ENCODE results near the gene SLC25A29.
"Not testable (repeated sequence)": the region's sequence is repeated elsewhere in the genome, so short reads cannot be mapped to it uniquely, and the experiment has no call there.

The SLC25A29 gene

DNA sequence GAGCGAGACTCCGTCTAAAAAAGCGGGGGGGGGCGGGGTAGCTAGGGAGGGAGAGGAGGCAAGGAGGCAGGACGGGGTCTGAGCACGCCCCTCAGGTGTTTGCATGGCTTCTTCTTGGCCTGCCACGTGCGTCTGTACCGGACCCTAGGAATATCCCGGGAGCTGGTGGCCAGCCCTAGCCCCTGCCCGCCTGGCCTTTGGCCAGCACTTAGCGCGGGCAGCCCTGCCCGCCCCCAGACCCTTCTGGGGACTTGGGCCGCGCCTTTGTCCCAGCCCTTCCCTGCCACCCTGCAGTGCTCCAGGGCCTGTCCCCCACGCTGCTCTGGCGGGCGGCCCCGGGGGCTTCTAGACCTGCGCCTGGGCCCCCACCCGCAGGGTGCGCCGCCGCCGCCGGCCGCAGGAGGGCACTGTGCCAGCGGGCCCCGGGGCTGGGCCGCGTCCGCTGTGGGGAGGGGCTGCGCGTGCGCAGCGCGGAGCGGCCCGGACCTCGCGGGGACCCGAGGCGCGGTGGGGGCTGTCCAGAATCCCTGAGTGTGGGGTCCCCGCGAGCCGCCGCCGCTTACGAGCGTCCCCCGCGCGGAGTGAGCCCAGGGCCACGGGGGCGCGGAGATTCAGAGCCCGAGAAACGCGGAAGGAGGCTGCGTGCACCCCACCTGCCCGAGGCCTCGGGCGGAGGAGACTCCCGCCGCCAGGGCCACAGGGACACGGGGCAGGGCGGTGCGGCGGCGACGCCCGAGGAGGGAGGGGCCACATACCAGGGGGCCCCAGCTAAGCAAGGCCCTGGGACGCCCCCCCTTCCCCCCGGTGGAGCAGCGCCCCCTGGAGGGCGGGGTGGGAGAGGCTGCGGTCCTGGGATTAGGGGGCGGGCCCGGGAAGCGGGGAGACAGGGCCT, 21.0 kb downstream of the SLC25A29 start:
- Histone ChIP-seq H3K4me3 (ENCODE audit: low read length) (peak overlapping the region; percentile 75), H3K9ac (ENCODE audit: low read length) (peak overlapping the region; percentile 85), H3K27me3 (ENCODE audit: control insufficient read depth, insufficient read depth, low read length) (no peaks in the 10 kb centered on the region), H3K36me3 (ENCODE audit: control insufficient read depth, insufficient read depth, low read length) (no peaks in the 10 kb centered on the region), H3K4me1 (ENCODE audit: control insufficient read depth, insufficient read depth, low read length) (peaks cover 3% of the 10 kb centered on the region), H3K27ac (ENCODE audit: low read depth, low read length) (peak overlapping the region; percentile 79)

DNA sequence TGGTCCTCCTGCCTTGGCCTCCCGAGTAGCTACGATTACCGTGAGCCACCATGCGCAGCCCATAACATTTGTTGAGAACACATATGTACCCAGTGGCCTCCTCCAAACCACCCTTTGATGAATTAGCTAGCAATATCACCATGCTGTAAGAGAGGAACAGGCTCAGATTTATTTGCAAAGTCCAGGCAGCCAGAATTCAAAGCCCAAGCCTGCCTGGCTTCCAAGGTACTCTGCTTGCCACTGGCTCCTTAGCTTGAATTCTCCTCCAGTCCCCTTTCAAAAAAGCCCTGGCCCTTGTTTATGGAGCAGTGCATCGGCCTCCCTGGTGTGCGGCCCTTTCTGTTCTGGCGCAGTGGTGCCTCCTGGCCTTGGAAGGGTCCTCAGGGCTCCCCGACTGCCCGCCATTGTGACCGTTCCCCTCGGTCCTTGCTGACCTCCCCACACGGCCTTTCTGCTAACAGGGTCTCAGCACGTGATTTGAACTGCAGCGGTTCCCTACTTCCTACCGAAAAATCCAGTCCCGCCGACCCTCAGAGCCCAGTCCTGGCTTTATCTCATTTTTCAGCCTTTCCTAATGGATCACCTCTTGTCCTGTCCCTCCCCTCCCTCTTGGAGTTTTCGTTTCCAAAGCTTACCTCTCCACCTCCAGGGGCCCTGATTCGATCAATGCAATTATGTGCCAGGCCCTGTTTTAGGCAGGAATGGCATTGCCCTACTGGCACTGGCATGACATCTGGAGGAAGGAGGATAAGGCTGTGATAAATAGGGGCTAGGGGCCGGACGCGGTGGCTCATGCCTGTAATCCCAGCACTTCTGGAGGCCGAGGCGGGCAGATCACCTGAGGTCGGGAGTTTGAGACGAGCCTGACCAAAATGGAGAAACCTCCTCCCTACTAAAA, 22.0 kb downstream of the SLC25A29 start:
- no peak overlapping the region for H3K9ac ChIP-seq (ENCODE audit: low read length)
- H3K27me3 ChIP-seq (ENCODE audit: control insufficient read depth, insufficient read depth, low read length) = no peaks in the 10 kb centered on the region
- H3K4me3 ChIP-seq (ENCODE audit: low read length) = peak overlapping the region; percentile 75
- H3K4me1 ChIP-seq (ENCODE audit: control insufficient read depth, insufficient read depth, low read length) = peaks cover 3% of the 10 kb centered on the region
- H3K36me3 ChIP-seq (ENCODE audit: control insufficient read depth, insufficient read depth, low read length) = no peaks in the 10 kb centered on the region
- no peak overlapping the region for H3K27ac ChIP-seq (ENCODE audit: low read depth, low read length)

DNA sequence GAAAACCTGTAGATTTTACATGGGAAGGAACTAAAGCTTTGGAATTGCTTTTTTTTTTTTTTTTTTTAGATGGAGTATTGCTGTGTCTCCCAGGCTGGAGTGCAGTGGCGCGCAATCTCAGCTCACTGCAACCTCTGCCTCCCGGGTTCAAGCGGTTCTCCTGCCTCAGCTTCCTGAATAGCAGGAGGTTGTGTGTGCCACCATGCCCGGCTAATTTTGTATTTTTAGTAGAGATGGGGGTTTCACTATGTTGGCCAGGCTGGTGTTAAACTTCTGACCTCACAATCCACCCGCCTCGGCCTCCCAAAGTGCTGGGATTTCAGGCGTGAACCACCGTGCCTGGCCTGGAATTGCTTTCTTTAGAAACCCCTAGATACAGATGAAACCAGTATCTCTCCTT, 22.8 kb downstream of the SLC25A29 start:
- H3K4me1 ChIP-seq (ENCODE audit: control insufficient read depth, insufficient read depth, low read length) = not testable (repeated sequence)

DNA sequence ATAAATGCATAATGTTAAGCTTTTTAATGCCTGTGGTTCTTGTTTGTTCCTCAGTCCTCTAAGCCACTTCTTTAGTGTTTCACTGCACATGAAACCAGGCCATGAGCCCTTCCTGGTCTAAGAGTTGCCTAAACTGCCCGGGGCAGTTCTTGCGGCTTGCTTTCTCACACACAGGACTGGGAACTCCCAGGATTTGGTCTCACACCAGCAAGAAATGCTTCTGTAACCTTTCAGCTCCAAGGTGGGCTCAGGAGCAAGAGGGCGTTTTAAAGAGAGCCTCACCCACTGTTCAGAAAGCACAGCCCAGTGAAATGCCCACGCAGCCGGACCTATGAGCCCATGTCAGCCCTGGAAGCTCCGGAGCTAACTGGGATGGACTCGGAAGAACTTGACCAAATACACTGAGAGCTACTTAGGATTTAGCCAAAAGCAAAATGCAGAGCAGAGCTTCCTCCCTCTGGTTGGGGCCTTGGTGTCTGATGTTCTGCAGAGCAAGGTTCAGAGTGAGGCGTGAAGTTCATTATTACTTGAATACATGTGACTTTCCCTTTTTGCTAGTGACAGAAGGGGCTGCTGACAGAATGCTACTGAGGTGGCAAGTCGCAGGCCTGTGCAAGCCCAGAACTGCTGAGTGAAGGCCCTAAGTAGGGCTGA, 23.4 kb downstream of the SLC25A29 start:
- Histone ChIP-seq H3K9ac (ENCODE audit: low read length) (no peak overlapping the region), H3K27me3 (ENCODE audit: control insufficient read depth, insufficient read depth, low read length) (no peaks in the 10 kb centered on the region), H3K4me1 (ENCODE audit: control insufficient read depth, insufficient read depth, low read length) (peaks cover 3% of the 10 kb centered on the region), H3K4me3 (ENCODE audit: low read length) (no peak overlapping the region), H3K36me3 (ENCODE audit: control insufficient read depth, insufficient read depth, low read length) (no peaks in the 10 kb centered on the region), H3K27ac (ENCODE audit: low read depth, low read length) (no peak overlapping the region)

More for the DNA sequence above, 22.8 kb downstream of the SLC25A29 start:
- not testable (repeated sequence) for H3K27me3 ChIP-seq (ENCODE audit: control insufficient read depth, insufficient read depth, low read length); H3K27ac ChIP-seq (ENCODE audit: low read depth, low read length); H3K9ac ChIP-seq (ENCODE audit: low read length); H3K36me3 ChIP-seq (ENCODE audit: control insufficient read depth, insufficient read depth, low read length); H3K4me3 ChIP-seq (ENCODE audit: low read length)

DNA sequence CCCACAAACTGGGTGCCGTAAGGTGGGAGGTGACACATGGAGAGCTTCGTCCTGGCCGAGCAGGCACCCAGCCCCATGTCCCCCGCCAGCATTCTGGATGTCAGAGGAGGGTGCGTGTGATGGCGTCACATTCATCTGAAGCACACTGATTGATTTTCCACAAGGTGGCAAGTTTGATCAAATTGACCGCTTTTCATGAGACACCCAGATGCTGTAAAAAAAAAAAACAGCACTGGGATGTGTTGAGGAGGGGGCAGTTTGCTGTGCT, 24.2 kb downstream of the SLC25A29 start:
- no peak overlapping the region for H3K4me3 ChIP-seq (ENCODE audit: low read length)
- no peaks in the 10 kb centered on the region for H3K27me3 ChIP-seq (ENCODE audit: control insufficient read depth, insufficient read depth, low read length)
- H3K4me1 ChIP-seq (ENCODE audit: control insufficient read depth, insufficient read depth, low read length) = peaks cover 3% of the 10 kb centered on the region
- H3K36me3 ChIP-seq (ENCODE audit: control insufficient read depth, insufficient read depth, low read length) = no peaks in the 10 kb centered on the region
- H3K9ac ChIP-seq (ENCODE audit: low read length) = no peak overlapping the region
- no peak overlapping the region for H3K27ac ChIP-seq (ENCODE audit: low read depth, low read length)

GRCh38 chr14:100281286-100282082, 24.8 kb downstream of the SLC25A29 start:
- Histone ChIP-seq H3K36me3 (ENCODE audit: control insufficient read depth, insufficient read depth, low read length) (peaks cover 1% of the 10 kb centered on the region), H3K9ac (ENCODE audit: low read length) (no peak overlapping the region), H3K27ac (ENCODE audit: low read depth, low read length) (no peak overlapping the region), H3K27me3 (ENCODE audit: control insufficient read depth, insufficient read depth, low read length) (no peaks in the 10 kb centered on the region), H3K4me1 (ENCODE audit: control insufficient read depth, insufficient read depth, low read length) (peaks cover 3% of the 10 kb centered on the region), H3K4me3 (ENCODE audit: low read length) (no peak overlapping the region)

- Histone ChIP-seq H3K9ac (ENCODE audit: low read length) (no peak overlapping the region), H3K36me3 (ENCODE audit: control insufficient read depth, insufficient read depth, low read length) (peaks cover 3% of the 10 kb centered on the region), H3K27me3 (ENCODE audit: control insufficient read depth, insufficient read depth, low read length) (no peaks in the 10 kb centered on the region), H3K4me3 (ENCODE audit: low read length) (no peak overlapping the region), H3K27ac (ENCODE audit: low read depth, low read length) (no peak overlapping the region), H3K4me1 (ENCODE audit: control insufficient read depth, insufficient read depth, low read length) (no peaks in the 10 kb centered on the region)
Observed at GRCh38 chr14:100279563-100279962, 26.7 kb downstream of the SLC25A29 start.

DNA sequence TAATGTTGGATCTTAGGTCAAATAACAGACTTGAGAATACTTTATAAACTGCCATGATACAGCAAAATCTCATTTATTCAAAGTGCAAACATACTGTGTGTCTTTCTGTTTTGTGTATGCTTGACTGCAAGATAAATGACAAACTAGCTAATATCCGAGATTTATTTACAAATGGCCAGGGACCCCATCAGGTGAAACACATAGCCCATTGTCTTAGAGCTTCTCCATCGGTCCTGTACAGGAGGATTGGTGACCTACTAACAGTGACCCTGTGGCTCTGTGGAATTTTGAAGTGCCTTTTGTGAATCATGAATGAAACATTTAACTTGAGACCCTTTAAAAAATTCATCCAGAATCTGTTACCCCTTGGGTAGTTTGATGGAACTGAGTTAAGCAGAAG, 27.1 kb downstream of the SLC25A29 start:
- H3K9ac ChIP-seq (ENCODE audit: low read length) = no peak overlapping the region
- H3K4me3 ChIP-seq (ENCODE audit: low read length) = no peak overlapping the region
- H3K36me3 ChIP-seq (ENCODE audit: control insufficient read depth, insufficient read depth, low read length) = peaks cover 3% of the 10 kb centered on the region
- H3K27me3 ChIP-seq (ENCODE audit: control insufficient read depth, insufficient read depth, low read length) = no peaks in the 10 kb centered on the region
- no peaks in the 10 kb centered on the region for H3K4me1 ChIP-seq (ENCODE audit: control insufficient read depth, insufficient read depth, low read length)
- H3K27ac ChIP-seq (ENCODE audit: low read depth, low read length) = no peak overlapping the region

GRCh38 chr14:100278702-100279101, 27.5 kb downstream of the SLC25A29 start:
- Histone ChIP-seq H3K36me3 (ENCODE audit: control insufficient read depth, insufficient read depth, low read length) (peaks cover 3% of the 10 kb centered on the region), H3K4me1 (ENCODE audit: control insufficient read depth, insufficient read depth, low read length) (no peaks in the 10 kb centered on the region), H3K27me3 (ENCODE audit: control insufficient read depth, insufficient read depth, low read length) (no peaks in the 10 kb centered on the region), H3K4me3 (ENCODE audit: low read length) (no peak overlapping the region), H3K9ac (ENCODE audit: low read length) (no peak overlapping the region), H3K27ac (ENCODE audit: low read depth, low read length) (no peak overlapping the region)

DNA sequence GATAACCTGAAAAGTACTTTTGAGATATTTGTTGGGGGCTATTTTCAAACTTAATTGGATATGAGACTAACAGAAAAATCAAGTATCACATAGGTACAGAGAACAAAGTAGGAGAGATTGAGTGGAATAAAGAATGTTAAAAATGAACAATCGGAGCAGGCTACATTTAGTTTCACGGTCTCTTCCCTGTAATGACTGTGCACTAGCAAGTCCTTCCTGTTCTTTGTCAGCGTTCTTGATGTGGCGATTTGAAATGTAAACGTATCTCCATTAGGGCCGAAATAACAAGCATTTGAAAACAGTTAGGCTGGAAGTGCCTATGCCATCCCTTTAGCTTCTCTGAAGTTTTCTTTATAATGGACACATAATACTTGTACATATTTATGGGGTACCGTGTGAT, 31.0 kb downstream of the SLC25A29 start:
- peaks cover 3% of the 10 kb centered on the region for H3K36me3 ChIP-seq (ENCODE audit: control insufficient read depth, insufficient read depth, low read length)
- H3K4me3 ChIP-seq (ENCODE audit: low read length) = no peak overlapping the region
- H3K4me1 ChIP-seq (ENCODE audit: control insufficient read depth, insufficient read depth, low read length) = no peaks in the 10 kb centered on the region
- no peak overlapping the region for H3K27ac ChIP-seq (ENCODE audit: low read depth, low read length)
- no peak overlapping the region for H3K9ac ChIP-seq (ENCODE audit: low read length)
- H3K27me3 ChIP-seq (ENCODE audit: control insufficient read depth, insufficient read depth, low read length) = no peaks in the 10 kb centered on the region

- no peak overlapping the region for H3K27ac ChIP-seq (ENCODE audit: low read depth, low read length)
- no peak overlapping the region for H3K4me3 ChIP-seq (ENCODE audit: low read length)
- H3K4me1 ChIP-seq (ENCODE audit: control insufficient read depth, insufficient read depth, low read length) = no peaks in the 10 kb centered on the region
- H3K36me3 ChIP-seq (ENCODE audit: control insufficient read depth, insufficient read depth, low read length) = peaks cover 3% of the 10 kb centered on the region
- no peaks in the 10 kb centered on the region for H3K27me3 ChIP-seq (ENCODE audit: control insufficient read depth, insufficient read depth, low read length)
- H3K9ac ChIP-seq (ENCODE audit: low read length) = no peak overlapping the region
Observed at GRCh38 chr14:100274250-100274649, 32.0 kb downstream of the SLC25A29 start.

Data from rectal smooth muscle tissue (tissue), 1 donor.